UCSD-AML1 (cell line): ENCODE data around the gene MACROD2.
A peak's percentile ranks its signal among the peaks of the same experiment; 100 is the strongest.

Experiments
- DNase-seq: peaks from one replicate; lab custom pipeline; 2025; ENCODE audit not compliant: unreplicated experiment; lab: John Stamatoyannopoulos, UW

MACROD2 gene

DNA sequence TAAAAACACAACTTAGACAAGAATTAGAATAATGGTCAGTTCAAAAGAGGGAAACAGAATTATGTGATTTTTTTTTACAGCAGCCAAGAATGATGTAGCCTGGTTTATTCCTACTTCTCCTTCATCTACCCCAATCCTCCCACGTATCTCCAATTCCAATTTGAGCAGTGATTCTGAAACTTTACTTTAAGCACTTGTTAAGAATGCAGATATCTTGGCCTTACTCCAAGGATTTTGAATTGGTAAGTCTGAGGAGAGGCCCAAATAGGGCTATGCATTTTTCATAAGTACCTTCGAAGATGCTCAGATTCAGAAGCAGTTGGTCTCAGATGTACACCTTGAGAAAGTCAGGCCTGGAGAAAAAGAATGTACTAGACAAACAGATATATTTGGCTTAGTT is 575.5 kb downstream of the MACROD2 start:
- DNase-seq = no peak

DNA sequence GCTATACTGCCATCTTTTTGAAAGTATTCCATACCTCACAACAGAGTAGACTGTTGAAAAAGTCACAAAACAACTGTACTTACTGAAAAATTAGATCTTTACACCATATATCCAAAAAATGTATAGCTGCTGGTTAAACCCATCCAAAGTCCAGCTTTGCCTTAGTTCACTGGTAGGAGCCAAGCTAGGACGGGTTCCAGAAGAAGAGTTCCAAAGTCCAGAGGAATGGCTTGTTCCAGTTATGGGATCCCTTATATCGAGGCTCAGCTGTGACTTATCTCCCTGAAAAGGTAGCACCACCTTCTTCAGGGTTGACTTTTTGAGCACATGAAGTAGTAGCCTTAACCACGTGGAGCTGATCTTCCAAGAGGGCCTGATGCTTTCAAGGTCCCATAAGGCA is 578.4 kb downstream of the MACROD2 start:
- no peak for DNase-seq

DNA sequence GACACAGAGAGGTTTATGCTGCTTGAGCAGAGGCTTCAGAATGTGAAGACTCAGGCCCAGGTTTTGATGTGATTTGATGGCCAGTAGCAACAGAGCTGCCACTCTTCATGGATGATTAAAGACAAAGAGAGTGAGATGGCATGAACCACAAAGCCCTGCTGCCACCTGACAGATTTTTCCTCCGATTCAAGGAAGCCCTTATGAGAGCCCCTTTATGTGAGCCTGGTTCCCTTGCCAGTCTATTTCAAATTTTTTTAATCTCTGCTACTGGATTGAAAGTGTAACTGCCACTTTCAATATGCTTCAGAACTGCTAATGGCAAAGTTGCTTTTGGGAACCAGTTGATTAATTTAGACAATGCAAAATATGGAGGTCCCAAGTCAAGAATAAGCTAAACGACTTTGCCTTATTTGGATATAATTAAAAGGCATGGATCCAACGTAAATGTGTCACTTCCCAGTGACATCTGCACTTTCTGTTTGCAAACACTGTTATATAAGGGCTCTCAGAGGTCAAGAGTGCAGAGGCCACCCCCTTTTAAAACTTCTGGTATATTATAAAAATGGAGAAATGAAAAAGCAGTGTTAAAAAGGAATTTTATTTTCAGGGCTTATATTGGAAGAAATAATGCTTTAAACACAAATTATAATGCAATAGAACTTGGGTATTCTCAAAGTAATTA is 581.0 kb downstream of the MACROD2 start:
- no peak for DNase-seq

DNA sequence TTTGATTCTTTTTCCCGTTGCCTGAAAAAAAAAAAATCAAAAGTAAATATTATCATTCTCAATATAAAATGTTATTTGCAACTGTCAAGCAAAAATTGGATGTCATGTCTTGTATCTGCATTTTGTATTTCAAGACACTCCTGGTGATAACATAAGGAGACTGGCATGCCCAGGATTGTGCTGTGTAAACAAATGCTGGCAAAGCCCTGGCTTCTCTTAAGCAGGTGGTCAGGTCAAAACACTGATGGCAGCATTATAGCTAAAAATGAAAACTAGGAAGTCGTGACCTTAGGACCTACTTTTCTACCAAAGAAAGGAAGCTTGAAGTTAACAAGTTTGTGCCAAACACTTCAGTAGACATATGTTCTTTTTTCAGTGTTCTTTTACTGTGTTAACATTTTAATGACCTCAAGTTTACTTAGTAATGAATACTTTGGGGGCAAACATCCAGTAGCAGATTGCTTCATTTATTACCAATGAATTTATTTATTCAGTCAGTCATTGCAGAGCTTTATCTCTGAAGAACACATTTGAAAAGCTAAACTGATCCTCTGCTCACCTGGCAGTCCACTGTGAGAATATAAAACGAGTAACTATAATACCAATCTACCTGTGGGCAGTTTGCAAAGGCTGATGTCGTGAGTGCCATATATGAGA is 585.2 kb downstream of the MACROD2 start:
- DNase-seq = no peak

DNA sequence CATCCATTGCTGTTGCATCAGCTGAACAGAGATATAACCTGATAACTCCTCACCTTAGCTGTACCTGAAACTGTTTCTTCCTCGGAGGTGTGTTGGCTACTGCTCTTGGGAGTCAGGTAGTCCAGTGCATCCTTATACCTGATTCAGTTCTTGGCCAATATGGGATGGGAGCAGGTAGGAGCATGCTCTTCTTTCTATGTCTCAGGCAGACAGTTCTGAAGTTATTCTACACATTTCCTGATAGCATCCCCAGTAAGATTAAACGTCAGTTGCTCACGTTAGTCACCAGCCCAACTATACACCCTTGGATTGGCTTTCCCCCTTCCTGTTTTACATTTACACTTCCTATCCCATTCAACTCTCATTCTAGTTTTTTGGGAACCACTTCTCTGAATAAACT is 586.4 kb downstream of the MACROD2 start:
- no peak for DNase-seq

DNA sequence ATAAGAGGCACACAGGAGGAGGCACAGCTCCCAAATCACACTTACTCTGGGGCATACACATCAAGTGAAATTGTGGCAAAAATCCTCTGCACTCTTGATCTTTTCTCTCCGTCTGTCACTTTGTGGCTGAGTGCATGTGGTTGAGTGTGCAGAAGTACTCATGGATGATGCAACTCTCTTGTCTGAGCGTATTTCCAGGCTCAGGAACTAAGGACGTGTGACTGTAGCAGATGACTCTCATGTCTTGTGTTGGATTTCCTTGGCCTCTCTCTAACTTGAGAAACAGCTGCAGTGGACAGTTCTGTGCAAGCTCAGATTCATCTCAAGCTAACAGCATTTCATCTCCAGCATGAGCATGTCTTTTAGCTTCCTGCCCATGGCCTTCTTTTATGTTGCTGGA is 587.5 kb downstream of the MACROD2 start:
- no peak for DNase-seq

DNA sequence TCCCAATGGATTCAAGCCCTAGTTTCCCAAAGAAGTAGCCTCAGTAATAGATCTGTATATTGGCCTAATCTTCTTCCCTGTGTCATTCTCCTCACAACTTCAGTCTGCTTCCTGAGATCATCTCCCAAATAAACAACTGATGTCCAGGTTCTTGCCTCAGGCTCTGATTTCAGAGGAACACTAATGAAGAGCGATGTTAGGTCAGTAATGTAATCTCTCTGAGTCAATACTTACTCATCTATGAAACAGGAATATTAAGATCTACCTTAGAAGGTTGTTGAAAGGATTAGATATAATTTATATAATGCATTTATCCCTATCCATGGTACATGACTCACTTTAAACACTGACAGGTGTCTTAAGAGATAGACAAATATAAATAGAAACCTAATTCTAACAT is 588.1 kb downstream of the MACROD2 start:
- DNase-seq = no peak

DNA sequence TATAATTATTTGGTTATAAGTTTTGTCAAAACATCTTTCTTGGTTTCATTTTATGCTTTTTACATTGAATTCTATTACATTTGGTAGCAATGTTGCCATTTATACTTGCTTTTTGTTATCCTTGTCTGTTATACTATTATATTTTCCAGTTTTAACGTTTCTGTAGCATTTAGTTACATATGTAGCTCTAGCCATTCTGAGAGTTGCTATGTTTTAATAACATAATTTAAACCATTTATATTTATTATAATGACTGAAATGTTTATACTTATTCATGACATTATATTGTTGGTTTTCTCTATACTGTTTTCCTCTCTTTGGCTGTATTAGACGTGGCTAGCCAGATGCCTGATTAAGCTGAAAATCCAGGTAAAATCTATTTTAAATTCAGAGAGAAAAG is 594.1 kb downstream of the MACROD2 start:
- DNase-seq = no peak

DNA sequence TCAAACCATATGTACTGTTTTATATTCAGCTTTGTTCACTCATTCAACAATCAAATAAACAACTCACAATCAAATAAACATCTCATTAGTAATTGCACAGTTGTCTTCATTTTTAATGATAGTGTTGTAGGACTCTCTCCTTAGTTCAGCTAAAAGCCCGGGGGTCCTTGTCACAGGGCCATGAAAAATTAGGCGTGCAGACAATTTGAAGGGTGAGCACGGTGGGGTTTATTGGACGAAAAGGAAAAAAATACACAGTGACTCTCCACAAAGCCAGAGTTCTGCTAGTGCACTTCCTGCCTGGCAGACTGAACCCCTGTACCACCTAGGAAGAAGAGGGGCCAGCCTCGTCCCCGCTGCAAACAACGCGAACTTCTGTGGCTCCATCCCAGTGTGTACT is 599.7 kb downstream of the MACROD2 start:
- no peak for DNase-seq

DNA sequence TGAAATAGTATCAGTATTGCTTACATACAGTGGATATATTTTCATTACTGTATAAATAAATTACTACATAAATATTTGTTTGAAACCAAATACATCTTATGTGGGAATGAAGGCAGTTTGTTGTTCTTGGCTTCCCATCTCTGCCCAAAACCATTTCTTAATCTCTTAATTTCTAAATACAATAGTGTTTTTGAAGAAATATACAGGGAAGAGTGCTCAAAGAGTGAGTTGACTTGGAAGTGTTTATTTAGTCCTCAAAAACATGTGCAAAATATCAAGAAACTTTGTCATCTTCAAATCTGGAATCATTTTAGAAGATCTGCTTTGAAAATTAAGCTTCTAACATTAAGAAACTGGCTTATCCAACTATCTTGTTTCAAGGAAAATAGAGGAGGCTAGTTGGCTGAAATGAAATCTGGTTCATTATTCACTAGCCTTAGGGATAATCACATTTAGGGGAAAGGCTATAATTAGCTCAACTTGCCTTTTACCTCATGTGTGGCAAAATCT is 601.9 kb downstream of the MACROD2 start:
- no peak for DNase-seq

DNA sequence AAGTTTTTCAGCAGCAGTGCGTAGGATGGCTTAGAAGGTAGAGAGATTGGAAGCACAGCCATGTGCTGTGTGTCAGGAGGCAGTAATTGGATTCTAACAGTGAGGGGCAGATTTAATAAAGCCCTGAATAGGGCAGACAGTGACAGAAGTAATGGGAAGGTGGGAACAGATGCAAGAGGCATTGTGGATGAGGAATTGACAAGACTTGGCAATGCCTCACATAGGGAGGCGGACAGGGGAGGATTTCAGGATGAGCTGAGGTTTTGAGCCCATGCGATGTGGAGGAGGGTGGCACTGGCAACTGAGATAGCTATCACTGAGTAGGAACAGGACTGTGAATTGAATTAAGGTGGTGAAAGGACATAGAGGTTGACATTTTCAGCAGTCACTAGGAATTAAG is 604.3 kb downstream of the MACROD2 start:
- no peak for DNase-seq

DNA sequence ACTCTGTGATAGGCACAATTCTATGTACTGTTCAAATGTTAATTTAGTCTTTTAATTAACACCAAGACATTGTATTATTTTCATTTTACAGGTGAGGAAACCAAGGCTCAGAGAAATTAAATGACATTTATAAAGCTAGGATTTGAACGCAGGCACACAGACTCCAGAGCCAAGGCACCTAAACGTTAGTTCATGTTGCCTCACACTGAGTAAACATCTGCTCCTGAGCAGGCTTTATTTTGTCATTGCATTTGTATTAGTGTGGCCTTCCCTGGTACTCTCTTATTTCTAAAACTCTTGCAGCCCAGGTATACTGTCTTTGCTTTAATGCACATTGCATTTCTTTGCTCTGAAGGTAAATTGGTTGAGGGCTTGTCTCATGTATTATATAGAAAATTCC is 605.2 kb downstream of the MACROD2 start:
- DNase-seq = no peak

DNA sequence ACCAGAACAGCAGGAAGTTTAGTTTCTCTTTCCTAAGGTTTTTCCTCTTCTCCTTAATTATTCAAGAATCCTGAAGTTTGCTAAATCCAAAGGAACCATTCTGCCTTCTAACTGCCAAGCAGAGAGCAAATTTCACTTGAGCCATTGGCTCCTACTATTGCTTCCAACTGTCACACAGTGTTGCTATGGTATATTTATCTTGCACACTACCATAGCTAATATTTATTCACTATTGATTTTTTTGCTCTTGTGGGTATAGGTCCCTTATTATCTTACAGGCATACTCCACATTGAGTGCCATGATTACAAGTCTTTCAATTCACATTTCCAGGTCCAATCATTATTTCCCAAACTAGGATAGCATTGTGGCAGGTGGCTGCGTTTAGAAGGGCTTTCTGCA is 608.8 kb downstream of the MACROD2 start:
- no peak for DNase-seq

DNA sequence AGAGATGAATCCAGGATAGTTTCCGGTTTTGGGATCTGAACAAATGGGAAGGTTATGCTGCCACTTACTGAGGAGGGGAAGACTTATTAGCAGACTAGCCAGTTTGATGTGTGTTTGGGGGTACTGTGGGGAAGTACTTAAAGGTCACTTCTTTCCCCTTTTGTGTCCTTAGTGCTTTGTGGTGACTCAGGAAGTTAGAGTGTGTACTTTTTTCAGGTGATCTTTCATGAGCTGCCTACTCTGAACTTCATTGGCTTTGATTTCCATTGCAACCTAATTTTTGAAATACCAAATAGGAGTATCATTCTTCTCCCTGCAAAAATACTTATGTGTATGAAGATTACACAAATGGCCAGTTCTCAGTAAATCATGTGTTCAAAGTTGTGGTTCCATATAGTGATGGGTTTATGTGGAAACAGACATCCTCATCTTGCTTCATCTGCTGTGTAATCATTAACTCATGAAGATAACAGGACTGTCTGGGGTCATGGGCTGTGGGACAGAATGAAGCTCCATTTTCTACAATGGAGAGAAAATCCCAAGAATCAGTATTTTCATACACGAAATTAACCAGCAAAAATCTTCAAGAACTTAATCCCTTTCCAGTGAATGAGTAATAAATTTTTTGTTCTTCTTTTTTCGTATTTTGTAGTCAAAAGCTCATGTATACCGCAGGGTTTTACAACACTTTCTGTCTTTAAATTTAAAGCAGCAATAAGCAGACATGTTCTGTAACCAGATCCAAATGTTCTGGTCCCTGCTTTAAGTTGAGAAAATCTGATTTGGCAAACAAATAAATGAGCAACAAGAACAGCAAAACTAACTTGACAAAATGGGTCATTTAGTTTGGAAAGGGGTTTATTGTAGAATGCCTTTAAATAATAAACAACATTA is 614.3 kb downstream of the MACROD2 start:
- DNase-seq = no peak

DNA sequence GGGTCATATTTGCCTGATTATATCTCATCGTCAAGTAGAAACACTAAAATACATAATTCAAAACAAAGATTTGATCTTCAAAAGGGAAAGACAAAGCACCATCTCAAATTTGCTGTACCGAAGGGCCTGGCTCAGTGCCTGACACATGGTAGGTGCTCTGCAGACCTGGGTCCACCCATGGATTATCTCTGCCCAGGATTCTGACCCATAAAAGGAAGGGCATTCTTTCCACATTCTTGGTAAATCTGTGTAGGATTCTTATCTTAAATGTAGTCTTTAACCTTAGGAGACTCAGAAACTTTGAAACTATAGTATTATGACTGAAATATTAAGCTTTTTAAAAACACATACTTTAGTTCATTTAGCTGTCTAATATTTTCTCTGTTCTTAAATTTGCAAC is 616.2 kb downstream of the MACROD2 start:
- DNase-seq = no peak

DNA sequence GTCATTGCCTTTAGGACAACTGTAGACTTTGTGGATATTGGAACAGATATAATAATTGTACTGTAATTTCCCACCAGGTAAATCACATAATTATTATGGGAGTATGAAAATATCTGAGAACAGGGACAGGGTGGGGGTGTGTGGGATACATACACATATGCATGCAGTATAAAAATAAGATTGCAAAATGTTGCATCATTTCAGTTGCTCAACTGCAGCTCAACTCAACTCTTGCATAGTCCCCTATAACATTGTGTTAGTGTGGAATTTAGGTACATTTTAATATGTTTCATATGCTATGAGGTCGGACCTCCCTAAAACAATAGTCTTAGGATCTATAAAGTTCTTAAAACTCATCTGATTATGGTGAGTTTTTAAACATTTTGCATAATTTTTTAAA is 617.1 kb downstream of the MACROD2 start:
- DNase-seq = no peak

DNA sequence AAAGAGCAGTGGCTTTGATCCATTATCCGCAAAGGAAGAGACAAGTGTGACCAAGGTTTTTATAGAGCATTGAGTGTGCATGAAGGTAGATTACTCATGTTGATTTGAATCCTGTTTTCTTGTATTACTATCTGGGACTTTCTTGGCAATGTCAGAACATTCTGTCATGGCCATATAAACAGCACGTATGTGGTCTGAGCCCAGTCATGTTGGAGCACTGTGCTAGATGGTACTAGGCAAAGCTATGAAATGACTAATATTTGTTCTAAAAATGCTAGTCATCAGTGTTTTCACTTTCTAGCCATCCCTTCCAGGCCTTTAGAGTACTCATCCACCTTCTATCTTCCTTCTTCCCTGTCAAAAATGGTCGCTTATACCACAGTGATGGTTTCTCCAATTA is 620.7 kb downstream of the MACROD2 start:
- no peak for DNase-seq

DNA sequence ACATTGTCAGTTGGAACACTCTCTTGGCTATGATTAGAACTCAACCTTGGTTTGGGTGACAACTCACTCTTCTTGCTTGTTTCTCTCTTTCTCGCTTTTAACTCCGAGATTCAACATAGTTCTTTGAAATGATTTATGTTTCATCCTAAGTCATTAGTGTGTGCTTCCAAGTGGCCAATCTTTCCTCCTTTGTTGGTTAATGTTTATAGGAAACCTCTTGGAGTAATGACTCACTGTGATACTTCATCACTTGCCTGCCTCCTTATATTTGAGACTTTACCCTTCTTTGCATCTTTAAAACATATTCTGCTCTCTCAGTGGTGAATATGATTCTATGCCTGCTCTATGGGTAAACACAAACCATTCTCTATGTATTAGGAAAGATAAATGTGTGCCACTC is 621.8 kb downstream of the MACROD2 start:
- no peak for DNase-seq

DNA sequence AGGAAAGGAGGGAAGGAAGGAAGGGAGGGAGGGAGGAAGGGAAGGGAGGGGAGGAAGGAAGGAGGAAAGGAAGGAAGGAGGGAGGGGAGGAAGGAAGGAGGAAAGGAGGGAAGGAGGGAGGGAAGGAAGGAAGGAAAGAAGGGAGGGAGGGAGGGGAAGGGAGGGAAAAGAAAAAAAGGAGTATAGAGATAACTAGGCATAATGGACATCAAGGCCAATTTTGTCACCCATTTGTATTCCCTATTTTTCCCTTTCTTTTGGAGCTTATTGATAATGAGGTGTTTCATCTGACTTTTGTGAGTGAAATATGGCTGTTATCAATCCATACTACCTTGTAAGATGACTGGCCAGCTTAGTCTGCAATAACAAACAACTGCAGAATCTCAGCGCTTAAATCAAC is 624.1 kb downstream of the MACROD2 start:
- no peak for DNase-seq

DNA sequence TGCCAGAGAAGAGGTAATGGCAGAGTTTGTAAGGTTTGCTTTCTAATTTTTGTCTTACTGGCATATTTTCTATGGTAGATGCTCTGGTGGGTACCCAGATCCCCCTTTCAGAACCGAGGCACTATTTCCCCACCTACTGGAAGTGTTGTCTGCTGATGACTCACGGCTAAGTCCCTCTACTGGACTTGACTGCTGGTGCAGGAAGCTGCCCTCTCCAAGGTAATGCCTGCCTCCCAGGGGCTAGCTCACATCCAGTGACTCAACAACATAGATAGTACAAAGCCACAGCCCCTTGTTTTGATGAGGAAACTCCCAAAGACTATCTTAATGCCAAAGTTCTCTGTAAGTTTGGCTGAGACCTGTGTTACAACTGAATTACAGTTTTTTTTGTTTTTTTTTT is 627.5 kb downstream of the MACROD2 start:
- no peak for DNase-seq

DNA sequence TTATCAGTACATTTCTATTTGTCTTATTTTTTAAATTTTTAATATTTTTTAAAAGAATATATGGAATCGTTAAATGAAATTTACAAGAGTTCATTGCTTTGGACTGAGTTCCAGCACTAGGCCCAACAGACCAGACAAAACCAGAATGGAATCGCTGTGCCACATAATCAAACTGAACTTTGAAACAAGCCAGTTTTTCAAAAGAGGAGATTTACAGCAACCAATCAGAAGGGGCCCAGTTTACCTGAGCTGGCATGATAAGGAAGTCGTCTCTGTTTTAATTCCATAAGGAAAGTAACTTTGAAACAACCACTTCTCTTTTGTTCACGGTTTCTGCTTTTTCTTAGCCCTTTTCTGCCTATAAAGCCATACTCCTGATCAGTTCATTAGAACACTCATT is 635.7 kb downstream of the MACROD2 start:
- DNase-seq = no peak

DNA sequence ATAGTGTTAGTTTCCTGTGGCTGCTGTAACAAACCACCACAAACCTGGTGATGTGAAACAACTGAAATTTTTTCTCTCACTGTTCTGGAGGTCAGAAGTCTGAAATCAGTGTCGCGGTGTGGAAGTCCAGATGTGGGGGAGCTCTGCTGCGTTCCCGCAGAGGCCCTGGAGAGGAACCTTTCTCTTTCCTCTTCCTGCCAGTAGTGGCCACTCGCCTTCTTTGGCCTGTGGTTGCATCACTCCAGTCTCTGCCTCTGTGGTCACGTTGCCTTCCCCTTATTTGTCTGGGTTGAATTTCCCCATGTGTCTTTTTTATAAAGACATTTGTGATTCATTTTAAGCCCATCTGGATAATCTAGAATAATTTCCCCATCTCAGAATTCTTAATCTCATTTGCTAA is 637.6 kb downstream of the MACROD2 start:
- DNase-seq = peak; percentile 8
